Activated CD8-positive, alpha-beta memory T cell treated with anti-CD3 and anti-CD28 coated beads, Interleukin-2, amount 10 ng/mL, durations not matched to agents 7 days and 5 days (primary cell): ENCODE data around the gene LDLRAD4. TPM values are rescaled to one million over a fixed set of nuclear protein-coding genes. Genes with fewer than 3 reads are reported as not detected.
"Not testable (repeated sequence)": the region's sequence is repeated elsewhere in the genome, so short reads cannot be mapped to it uniquely, and the experiment has no call there.

Experiments
- ATAC-seq: fragments of 150-1000 bp; cut with Tn5 transposase; one replicate; pipeline ENCODE4 v1.10.0; 2021; ENCODE audit warnings: moderate library complexity
- CTCF ChIA-PET: fragments of 350-600 bp; sonication (Branson Sonifier 250); formaldehyde crosslinking; loops from one replicate; lab custom pipeline; 2021; ENCODE audit warnings: antibody characterized with exemption; lab: Charles Lee
- DNase-seq: peaks from one replicate; pipeline ENCODE4 v3.0.0-alpha.2; 2020
- H3K27ac Mint-ChIP-seq: one replicate; pipeline ENCODE4 v1.8.0; 2021; ENCODE audit warnings: mild to moderate bottlenecking, mixed read lengths
- H3K27me3 Mint-ChIP-seq: one replicate; pipeline ENCODE4 v1.8.0; 2021; ENCODE audit warnings: mixed read lengths
- H3K36me3 Mint-ChIP-seq: one replicate; pipeline ENCODE4 v1.8.0; 2021; ENCODE audit warnings: mild to moderate bottlenecking, mixed read lengths
- H3K4me1 Mint-ChIP-seq: one replicate; pipeline ENCODE4 v1.8.0; 2021; ENCODE audit warnings: mixed read lengths
- H3K4me3 Mint-ChIP-seq: one replicate; pipeline ENCODE4 v1.8.0; 2021; ENCODE audit warnings: mild to moderate bottlenecking, moderate library complexity, mixed read lengths
- H3K9me3 Mint-ChIP-seq: one replicate; pipeline ENCODE4 v1.8.0; 2022; ENCODE audit warnings: low read depth, mixed read lengths
- total RNA-seq, 2 experiments: library from RNA; stranded (reverse); gene quantifications; one replicate each; pipeline ENCODE4 v1.2.3, GENCODE V29; 2021

LDLRAD4 gene
- total RNA-seq, 2 experiments from 2014 or later: 33.9 to 44.5 TPM

GRCh38 chr18:13471198-13471845 lies 252.8 kb downstream of the LDLRAD4 start:
- peaks cover 10% of the 10 kb centered on the region for H3K9me3 Mint-ChIP-seq
- no peak overlapping the region for H3K4me3 Mint-ChIP-seq
- no peak for ATAC-seq
- peaks cover 17% of the 10 kb centered on the region for H3K4me1 Mint-ChIP-seq
- CTCF ChIA-PET: no interaction called here
- no peaks in the 10 kb centered on the region for H3K27me3 Mint-ChIP-seq
- DNase-seq: no peak
- no peak overlapping the region for H3K27ac Mint-ChIP-seq
- peaks cover 31% of the 10 kb centered on the region for H3K36me3 Mint-ChIP-seq

GRCh38 chr18:13471971-13472628 lies 253.5 kb downstream of the LDLRAD4 start:
- DNase-seq (no peak), ATAC-seq (no peak)
- Mint-ChIP-seq H3K27ac (no peak overlapping the region), H3K27me3 (no peaks in the 10 kb centered on the region), H3K4me3 (no peak overlapping the region), H3K9me3 (peaks cover 8% of the 10 kb centered on the region), H3K36me3 (peaks cover 25% of the 10 kb centered on the region), H3K4me1 (peaks cover 14% of the 10 kb centered on the region)
- CTCF ChIA-PET: no interaction called here

GRCh38 chr18:13473751-13474150 lies 255.2 kb downstream of the LDLRAD4 start:
- no peak for ATAC-seq
- Mint-ChIP-seq H3K36me3 (peaks cover 20% of the 10 kb centered on the region), H3K9me3 (no peaks in the 10 kb centered on the region), H3K4me3 (no peak overlapping the region), H3K27ac (no peak overlapping the region), H3K4me1 (peaks cover 14% of the 10 kb centered on the region), H3K27me3 (no peaks in the 10 kb centered on the region)
- DNase-seq: no peak
- CTCF ChIA-PET: no interaction called here

- CTCF ChIA-PET: no interaction called here
- H3K9me3 Mint-ChIP-seq: no peaks in the 10 kb centered on the region
- no peaks in the 10 kb centered on the region for H3K27me3 Mint-ChIP-seq
- H3K27ac Mint-ChIP-seq: no peak overlapping the region
- H3K4me1 Mint-ChIP-seq: peaks cover 8% of the 10 kb centered on the region
- ATAC-seq: no peak
- DNase-seq: no peak
- peaks cover 20% of the 10 kb centered on the region for H3K36me3 Mint-ChIP-seq
- H3K4me3 Mint-ChIP-seq: no peak overlapping the region
Measured at GRCh38 chr18:13474336-13474735, 255.8 kb downstream of the LDLRAD4 start.

GRCh38 chr18:13474907-13475545 lies 256.5 kb downstream of the LDLRAD4 start:
- no peak for DNase-seq
- CTCF ChIA-PET: no interaction called here
- H3K27me3 Mint-ChIP-seq: no peaks in the 10 kb centered on the region
- H3K9me3 Mint-ChIP-seq: no peaks in the 10 kb centered on the region
- H3K4me3 Mint-ChIP-seq: no peak overlapping the region
- no peak for ATAC-seq
- H3K4me1 Mint-ChIP-seq: peaks cover 5% of the 10 kb centered on the region
- no peak overlapping the region for H3K27ac Mint-ChIP-seq
- peaks cover 17% of the 10 kb centered on the region for H3K36me3 Mint-ChIP-seq

GRCh38 chr18:13476312-13476711 lies 257.8 kb downstream of the LDLRAD4 start:
- peaks cover 19% of the 10 kb centered on the region for H3K36me3 Mint-ChIP-seq

GRCh38 chr18:13477147-13477683 lies 258.7 kb downstream of the LDLRAD4 start:
- Mint-ChIP-seq H3K36me3 (peaks cover 19% of the 10 kb centered on the region), H3K27ac (no peak overlapping the region), H3K9me3 (no peaks in the 10 kb centered on the region), H3K4me1 (no peaks in the 10 kb centered on the region), H3K4me3 (no peak overlapping the region), H3K27me3 (no peaks in the 10 kb centered on the region)
- DNase-seq (no peak), ATAC-seq (no peak)
- CTCF ChIA-PET: no interaction called here

More at GRCh38 chr18:13476312-13476711, 257.8 kb downstream of the LDLRAD4 start:
- H3K4me1 Mint-ChIP-seq, H3K27me3 Mint-ChIP-seq, H3K27ac Mint-ChIP-seq, H3K9me3 Mint-ChIP-seq, H3K4me3 Mint-ChIP-seq, ATAC-seq, CTCF ChIA-PET, DNase-seq: not testable (repeated sequence)

- DNase-seq (no peak), ATAC-seq (no peak)
- H3K27me3 Mint-ChIP-seq: no peaks in the 10 kb centered on the region
- CTCF ChIA-PET: no interaction called here
- peaks cover 14% of the 10 kb centered on the region for H3K36me3 Mint-ChIP-seq
- H3K4me1 Mint-ChIP-seq: no peaks in the 10 kb centered on the region
- H3K9me3 Mint-ChIP-seq: no peaks in the 10 kb centered on the region
- no peak overlapping the region for H3K27ac Mint-ChIP-seq
- no peak overlapping the region for H3K4me3 Mint-ChIP-seq
Measured at GRCh38 chr18:13480571-13481255, 262.2 kb downstream of the LDLRAD4 start.

- ATAC-seq (no peak), DNase-seq (no peak)
- Mint-ChIP-seq H3K9me3 (no peaks in the 10 kb centered on the region), H3K4me1 (no peaks in the 10 kb centered on the region), H3K27me3 (no peaks in the 10 kb centered on the region), H3K4me3 (no peak overlapping the region), H3K36me3 (peaks cover 11% of the 10 kb centered on the region), H3K27ac (no peak overlapping the region)
- CTCF ChIA-PET: no interaction called here
Measured at GRCh38 chr18:13481331-13481730, 262.8 kb downstream of the LDLRAD4 start.

- no peaks in the 10 kb centered on the region for H3K9me3 Mint-ChIP-seq
- CTCF ChIA-PET: interaction anchor here (0.9 kb wide), 1 partner anchor 18 kb away, joined by 3 read pairs; no protein-coding TSS in a partner anchor
- H3K27me3 Mint-ChIP-seq: no peaks in the 10 kb centered on the region
- peaks cover 9% of the 10 kb centered on the region for H3K36me3 Mint-ChIP-seq
- H3K27ac Mint-ChIP-seq: no peak overlapping the region
- H3K4me1 Mint-ChIP-seq: peaks cover 2% of the 10 kb centered on the region
- no peak overlapping the region for H3K4me3 Mint-ChIP-seq
- ATAC-seq (no peak), DNase-seq (no peak)
Measured at GRCh38 chr18:13481820-13482617, 263.5 kb downstream of the LDLRAD4 start.

- ATAC-seq: no peak
- Mint-ChIP-seq H3K9me3 (no peaks in the 10 kb centered on the region), H3K27ac (no peak overlapping the region), H3K4me1 (peaks cover 4% of the 10 kb centered on the region), H3K27me3 (no peaks in the 10 kb centered on the region), H3K4me3 (no peak overlapping the region), H3K36me3 (peaks cover 9% of the 10 kb centered on the region)
- no peak for DNase-seq
- CTCF ChIA-PET: interaction anchor here (0.9 kb wide), 1 partner anchor 18 kb away, joined by 3 read pairs; no protein-coding TSS in a partner anchor
Measured at GRCh38 chr18:13482618-13482945, 264.0 kb downstream of the LDLRAD4 start.

- Mint-ChIP-seq H3K27ac (no peak overlapping the region), H3K27me3 (no peaks in the 10 kb centered on the region), H3K9me3 (no peaks in the 10 kb centered on the region), H3K4me1 (peaks cover 5% of the 10 kb centered on the region), H3K36me3 (peaks cover 7% of the 10 kb centered on the region), H3K4me3 (no peak overlapping the region)
- no peak for DNase-seq
- no peak for ATAC-seq
- CTCF ChIA-PET: interaction anchor here (0.9 kb wide), 1 partner anchor 19 kb away, joined by 3 read pairs; no protein-coding TSS in a partner anchor
Measured at GRCh38 chr18:13483316-13484270, 265.0 kb downstream of the LDLRAD4 start.
